ENCODE measurements around the gene KCNIP1.

Gene KCNIP1

GRCh38 chr5:170628691-170629565 is 125.1 kb downstream of the KCNIP1 start:
- H3K4me3 ChIP-seq (ENCODE audit: low read length), result no peak overlapping the region
- TF ChIP-seq ZNF274 (IDR thresholded peaks at IDR 0.05; ENCODE audit: low read depth, low read length), result no peak

GRCh38 chr5:170629566-170630175 is 125.9 kb downstream of the KCNIP1 start:
- no peak for TF ChIP-seq ZNF274 (IDR thresholded peaks at IDR 0.05; ENCODE audit: low read depth, low read length)
- H3K4me3 ChIP-seq (ENCODE audit: low read length), result no peak overlapping the region

DNA sequence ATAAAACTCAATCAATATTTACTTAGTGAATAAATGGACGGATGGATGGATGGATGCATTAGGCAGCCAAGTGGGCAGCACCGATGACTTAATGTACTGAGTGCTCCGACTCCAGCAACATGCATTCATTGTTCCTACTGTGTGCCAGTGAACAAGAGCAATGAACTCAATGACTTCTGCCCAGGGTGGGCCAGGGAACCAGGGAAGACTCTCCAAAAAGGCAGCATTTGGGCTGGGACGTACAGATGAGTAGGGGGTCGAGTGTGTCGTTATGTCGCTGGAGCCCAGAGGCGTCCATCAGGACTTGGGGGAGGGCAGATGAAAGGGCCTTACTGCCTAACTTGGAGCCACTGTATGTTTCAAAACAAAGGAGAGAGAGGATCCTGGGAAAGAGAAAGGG is 126.4 kb downstream of the KCNIP1 start:
- no peak for TF ChIP-seq ZNF274 (IDR thresholded peaks at IDR 0.05; ENCODE audit: low read depth, low read length)
- no peak overlapping the region for H3K4me3 ChIP-seq (ENCODE audit: low read length)

GRCh38 chr5:170630711-170631141 is 126.9 kb downstream of the KCNIP1 start:
- TF ChIP-seq ZNF274 (IDR thresholded peaks at IDR 0.05; ENCODE audit: low read depth, low read length), result no peak

GRCh38 chr5:170631466-170632195 is 127.8 kb downstream of the KCNIP1 start:
- no peak for TF ChIP-seq ZNF274 (IDR thresholded peaks at IDR 0.05; ENCODE audit: low read depth, low read length)

More at GRCh38 chr5:170630711-170631141, 126.9 kb downstream of the KCNIP1 start:
- no peak overlapping the region for H3K4me3 ChIP-seq (ENCODE audit: low read length)

GRCh38 chr5:170632266-170632984 is 128.6 kb downstream of the KCNIP1 start:
- TF ChIP-seq ZNF274 (IDR thresholded peaks at IDR 0.05; ENCODE audit: low read depth, low read length), result no peak
- no peak overlapping the region for H3K4me3 ChIP-seq (ENCODE audit: low read length)

More at GRCh38 chr5:170631466-170632195, 127.8 kb downstream of the KCNIP1 start:
- H3K4me3 ChIP-seq (ENCODE audit: low read length), result no peak overlapping the region

DNA sequence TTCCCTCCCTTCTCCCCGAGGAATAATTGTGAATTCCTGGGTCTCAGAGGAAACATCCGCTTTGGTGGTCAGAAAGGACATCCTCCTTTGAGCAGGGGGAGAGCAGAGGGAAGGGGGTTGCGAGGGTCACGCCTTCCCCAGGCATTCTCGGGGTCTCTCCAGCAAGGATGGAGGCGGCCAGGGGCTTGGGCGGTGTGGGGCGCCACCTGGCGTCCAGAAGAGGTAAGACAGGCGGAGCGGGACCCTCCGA is 129.1 kb downstream of the KCNIP1 start:
- no peak for TF ChIP-seq ZNF274 (IDR thresholded peaks at IDR 0.05; ENCODE audit: low read depth, low read length)
- H3K4me3 ChIP-seq (ENCODE audit: low read length), result no peak overlapping the region

- TF ChIP-seq ZNF274 (IDR thresholded peaks at IDR 0.05; ENCODE audit: low read depth, low read length), result no peak
- H3K4me3 ChIP-seq (ENCODE audit: low read length), result no peak overlapping the region
Observed at GRCh38 chr5:170633235-170634081, 129.6 kb downstream of the KCNIP1 start.

DNA sequence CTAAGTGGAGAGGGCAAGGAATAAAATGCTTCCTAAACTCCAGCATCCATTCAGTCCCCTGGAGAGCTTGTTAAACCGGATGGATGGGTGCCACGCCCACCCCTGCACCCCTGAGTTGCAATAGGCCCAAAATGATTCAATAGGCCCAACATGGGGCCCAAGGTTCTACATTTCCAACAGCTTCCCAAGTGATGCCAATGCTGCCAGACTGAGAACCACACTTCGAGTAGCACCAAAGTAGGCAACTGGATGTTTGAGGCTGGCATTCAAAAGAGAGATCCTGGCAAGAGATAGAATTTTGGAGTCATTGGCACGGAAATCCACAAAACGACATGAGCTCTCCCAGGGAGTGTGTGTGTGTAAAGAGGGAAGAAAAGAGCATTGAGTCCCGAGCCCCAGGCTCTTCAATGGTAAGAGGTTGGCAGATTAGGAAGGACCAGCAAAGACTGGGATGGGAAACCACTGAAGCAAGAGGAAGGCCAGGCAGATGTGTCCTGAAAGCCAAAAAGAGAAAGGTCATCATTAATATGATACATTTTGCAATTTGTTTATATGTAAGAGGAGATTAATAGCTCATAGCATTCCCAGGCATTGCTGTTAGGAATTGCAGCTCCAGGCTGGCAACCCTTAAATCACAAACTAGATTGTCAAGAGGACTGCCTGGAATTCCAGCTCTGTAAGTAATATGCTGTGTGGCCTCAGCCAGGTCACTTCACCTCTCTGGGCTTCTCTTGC is 130.6 kb downstream of the KCNIP1 start:
- TF ChIP-seq ZNF274 (IDR thresholded peaks at IDR 0.05; ENCODE audit: low read depth, low read length), result no peak
- no peak overlapping the region for H3K4me3 ChIP-seq (ENCODE audit: low read length)

- H3K4me3 ChIP-seq (ENCODE audit: low read length), result no peak overlapping the region
- TF ChIP-seq ZNF274 (IDR thresholded peaks at IDR 0.05; ENCODE audit: low read depth, low read length), result no peak
Observed at GRCh38 chr5:170635706-170636105, 131.9 kb downstream of the KCNIP1 start.

- TF ChIP-seq ZNF274 (IDR thresholded peaks at IDR 0.05; ENCODE audit: low read depth, low read length), result no peak
- no peak overlapping the region for H3K4me3 ChIP-seq (ENCODE audit: low read length)
Observed at GRCh38 chr5:170636206-170636605, 132.4 kb downstream of the KCNIP1 start.

- no peak overlapping the region for H3K4me3 ChIP-seq (ENCODE audit: low read length)
- no peak for TF ChIP-seq ZNF274 (IDR thresholded peaks at IDR 0.05; ENCODE audit: low read depth, low read length)
Observed at GRCh38 chr5:170636801-170637477, 133.1 kb downstream of the KCNIP1 start.
